ENCODE results near the gene OR10A4. TPM values are rescaled to one million over a fixed set of nuclear protein-coding genes. Genes with fewer than 3 reads are reported as not detected.
"Not testable (repeated sequence)": the region's sequence is repeated elsewhere in the genome, so short reads cannot be mapped to it uniquely, and the experiment has no call there.

OR10A4 gene
- total RNA-seq, 1 donor = not detected

DNA sequence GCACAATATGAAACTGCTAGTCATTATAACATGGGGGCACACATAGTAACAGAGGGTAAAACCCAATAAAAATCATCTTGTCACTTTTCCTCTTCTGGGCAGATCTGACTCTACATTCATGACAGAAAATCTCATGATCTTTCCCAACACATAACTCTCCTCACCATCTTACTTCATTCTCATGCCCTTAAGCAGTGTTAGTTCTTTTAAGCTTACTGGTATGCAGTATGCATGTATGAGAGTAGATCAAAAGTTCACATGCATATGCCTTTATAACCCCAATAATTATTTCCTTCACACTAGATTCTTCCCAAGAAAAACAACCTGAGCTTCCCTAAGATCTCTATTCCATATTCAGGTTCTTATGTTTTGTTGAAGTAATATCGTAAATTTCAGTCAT is 5.1 kb upstream of the OR10A4 start:
- no peak overlapping the region for H3K4me3 ChIP-seq (ENCODE audit: low read depth, low read length)
- no peak for TF ChIP-seq CTCF (IDR thresholded peaks at IDR 0.05; ENCODE audit: insufficient read depth, low read depth, low read length)
- no peak for DNase-seq (ENCODE audit: low read depth)

- no peak for TF ChIP-seq CTCF (IDR thresholded peaks at IDR 0.05; ENCODE audit: insufficient read depth, low read depth, low read length)
- DNase-seq (ENCODE audit: low read depth) = no peak
- no peak overlapping the region for H3K4me3 ChIP-seq (ENCODE audit: low read depth, low read length)
Observed at GRCh38 chr11:6875761-6876160, 664 bp upstream of the OR10A4 start.

GRCh38 chr11:6876914-6877313 is 489 bp downstream of the OR10A4 start:
- DNase-seq (ENCODE audit: low read depth) = no peak
- no peak for TF ChIP-seq CTCF (IDR thresholded peaks at IDR 0.05; ENCODE audit: insufficient read depth, low read depth, low read length)
- no peak overlapping the region for H3K4me3 ChIP-seq (ENCODE audit: low read depth, low read length)

- TF ChIP-seq CTCF (IDR thresholded peaks at IDR 0.05; ENCODE audit: insufficient read depth, low read depth, low read length) = no peak
- DNase-seq (ENCODE audit: low read depth) = no peak
- H3K4me3 ChIP-seq (ENCODE audit: low read depth, low read length) = no peak overlapping the region
Observed at GRCh38 chr11:6882751-6883150, 6.3 kb downstream of the OR10A4 start.

- H3K4me3 ChIP-seq (ENCODE audit: low read depth, low read length); DNase-seq (ENCODE audit: low read depth): not testable (repeated sequence)
Observed at GRCh38 chr11:6887711-6888110, 11.3 kb downstream of the OR10A4 start.

- TF ChIP-seq CTCF (IDR thresholded peaks at IDR 0.05; ENCODE audit: insufficient read depth, low read depth, low read length) = no peak
- no peak overlapping the region for H3K4me3 ChIP-seq (ENCODE audit: low read depth, low read length)
- DNase-seq (ENCODE audit: low read depth) = no peak
Observed at GRCh38 chr11:6888830-6889229, 12.4 kb downstream of the OR10A4 start.

GRCh38 chr11:6889835-6890234 is 13.4 kb downstream of the OR10A4 start:
- no peak for TF ChIP-seq CTCF (IDR thresholded peaks at IDR 0.05; ENCODE audit: insufficient read depth, low read depth, low read length)
- DNase-seq (ENCODE audit: low read depth) = no peak
- H3K4me3 ChIP-seq (ENCODE audit: low read depth, low read length) = no peak overlapping the region

Data from fibroblast of villous mesenchyme (primary cell).